GM18858 (cell line): ENCODE data around the gene TESPA1.

Experiments
- ATAC-seq: cut with Tn5 transposase; IDR thresholded peaks from one replicate; pipeline ENCODE4 v1.9.1; 2021; ENCODE audit not compliant: unreplicated experiment

TESPA1 gene, protein sequence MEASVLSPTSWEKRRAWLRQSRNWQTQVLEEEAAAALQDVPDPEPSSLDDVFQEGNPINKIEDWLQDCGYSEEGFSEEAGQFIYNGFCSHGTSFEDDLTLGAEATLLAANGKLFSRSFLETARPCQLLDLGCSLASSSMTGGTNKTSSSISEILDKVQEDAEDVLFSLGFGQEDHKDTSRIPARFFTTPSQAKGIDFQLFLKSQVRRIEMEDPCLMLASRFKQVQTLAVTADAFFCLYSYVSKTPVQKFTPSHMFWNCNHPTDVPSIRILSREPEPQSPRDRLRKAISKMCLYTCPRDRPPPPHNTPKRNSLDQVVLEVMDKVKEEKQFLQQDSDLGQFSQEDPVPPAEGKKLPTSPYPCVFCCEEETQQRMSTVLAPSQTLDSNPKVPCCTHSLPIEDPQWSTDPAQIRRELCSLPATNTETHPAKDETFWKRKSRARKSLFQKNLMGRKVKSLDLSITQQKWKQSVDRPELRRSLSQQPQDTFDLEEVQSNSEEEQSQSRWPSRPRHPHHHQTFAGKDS

DNA sequence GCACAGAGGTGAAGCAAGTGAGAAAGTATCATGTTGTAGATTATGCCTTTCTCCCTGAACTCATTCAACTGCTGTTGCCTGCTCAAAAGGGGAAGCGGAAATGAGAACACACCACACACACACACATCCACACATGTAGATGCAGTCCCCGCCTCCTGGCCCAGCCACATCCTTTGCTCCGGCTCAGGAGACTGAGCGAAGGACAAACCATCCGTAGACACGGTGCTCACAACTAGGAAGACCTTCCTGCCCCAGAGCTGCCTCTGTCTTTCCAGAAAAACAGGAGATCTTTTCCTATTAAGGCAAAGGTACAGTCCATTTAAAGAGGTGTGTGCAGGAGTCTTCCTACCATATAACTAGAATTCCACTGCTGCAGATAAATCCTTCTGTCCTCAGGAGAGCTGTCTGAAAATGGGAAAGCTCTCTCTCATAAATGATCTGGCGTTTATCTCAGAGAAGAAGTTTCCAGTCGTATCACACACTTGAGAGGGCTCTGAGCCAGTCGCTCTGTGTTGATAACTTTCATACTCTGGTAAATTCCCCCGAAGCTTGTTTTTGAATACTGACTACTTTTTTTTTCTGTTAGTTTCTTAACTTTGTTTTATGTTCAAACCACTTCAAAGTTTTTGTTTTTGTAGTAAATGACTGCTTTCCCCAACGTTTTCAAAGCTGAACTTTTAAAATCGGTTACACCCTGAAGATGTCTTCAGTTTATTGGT lies at the start of gene TESPA1:
TESPA1 (minus strand) TSS at position 105 of the 719 bp plus-strand sequence. CDS start 10,200 bp downstream, outside the sequence.
- peak; percentile 87 for ATAC-seq

DNA sequence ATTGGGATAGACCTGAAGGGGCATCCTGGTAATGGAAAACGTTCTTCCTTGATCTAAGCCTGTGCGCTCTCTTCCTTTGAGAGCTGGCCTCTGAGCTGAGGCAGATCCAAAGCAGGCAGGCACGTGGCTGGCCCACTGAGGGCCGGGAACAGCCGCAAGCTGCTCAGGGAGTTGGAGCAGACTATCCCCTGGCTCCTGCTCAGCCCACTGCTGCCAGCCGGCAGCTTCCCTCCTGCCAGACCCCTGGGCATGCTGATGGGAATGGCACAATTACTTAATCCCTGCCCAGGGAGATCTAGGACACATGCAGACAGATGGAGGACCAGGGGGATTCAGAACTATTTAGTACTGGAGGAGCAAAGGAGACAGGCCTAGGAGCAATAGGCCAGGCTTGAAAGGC lies 49.7 kb upstream of the TESPA1 start:
- no peak for ATAC-seq

DNA sequence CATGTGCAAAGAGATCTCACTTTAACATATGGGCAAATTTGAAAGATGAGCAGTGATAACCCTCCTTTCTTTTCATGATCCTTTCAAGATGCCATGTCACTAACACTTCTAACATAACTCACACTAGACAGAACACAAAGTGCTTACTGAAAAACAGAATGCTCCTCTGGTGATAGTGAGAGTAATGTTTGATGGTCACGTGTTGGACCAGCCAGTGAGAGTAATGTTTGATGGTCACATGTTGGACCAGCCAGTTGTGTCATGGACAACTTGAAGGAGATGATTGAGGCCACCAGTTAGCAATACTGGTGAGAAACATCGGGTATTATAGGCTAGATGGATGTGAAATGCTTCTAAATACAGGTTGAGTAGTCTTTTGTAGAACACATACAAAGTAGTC lies 40.9 kb upstream of the TESPA1 start:
- no peak for ATAC-seq

DNA sequence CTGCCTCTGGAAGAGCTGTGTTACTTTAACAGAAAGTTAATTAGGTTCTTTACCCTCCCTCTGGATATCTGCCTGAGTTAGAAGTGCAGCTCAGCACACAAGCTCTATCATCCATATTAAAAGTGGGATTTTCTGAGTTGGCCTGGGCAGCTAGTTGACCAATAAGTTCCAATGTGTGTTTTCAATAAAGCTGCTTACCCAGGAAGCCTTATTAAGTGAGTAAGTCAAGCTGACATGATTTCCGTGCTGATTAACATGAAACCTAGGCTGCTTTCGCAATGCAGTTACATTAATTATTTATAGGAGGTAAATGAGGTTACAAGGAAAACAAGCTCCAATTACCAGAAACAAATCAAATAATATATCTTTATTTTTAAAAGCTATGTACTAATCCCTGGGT lies 40.0 kb upstream of the TESPA1 start:
- ATAC-seq: no peak

DNA sequence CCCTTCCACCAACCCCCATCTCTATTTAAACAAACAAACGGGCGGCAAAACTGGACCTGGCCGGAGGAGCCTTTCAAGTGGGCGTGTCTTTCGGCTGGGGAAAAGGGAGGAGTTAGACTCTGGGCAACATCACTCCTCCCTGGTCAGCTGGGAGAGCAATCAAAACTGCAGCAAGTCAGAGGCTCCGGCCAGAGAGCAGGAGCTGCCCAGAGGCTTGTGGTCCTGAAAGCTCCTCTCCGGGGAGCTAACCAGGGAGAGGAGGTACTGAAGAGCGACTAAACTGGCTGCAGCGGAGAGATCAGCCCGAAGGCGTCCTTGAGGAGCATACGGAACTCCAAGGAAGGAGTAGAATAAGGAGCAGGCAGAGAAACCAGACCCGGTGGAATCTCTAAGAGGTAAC lies 35.2 kb upstream of the TESPA1 start, which contains the start of gene NEUROD4:
NEUROD4 (plus strand) TSS at position 191 of the 400 bp plus-strand sequence. CDS start 6,466 bp downstream, outside the sequence.
- no peak for ATAC-seq

DNA sequence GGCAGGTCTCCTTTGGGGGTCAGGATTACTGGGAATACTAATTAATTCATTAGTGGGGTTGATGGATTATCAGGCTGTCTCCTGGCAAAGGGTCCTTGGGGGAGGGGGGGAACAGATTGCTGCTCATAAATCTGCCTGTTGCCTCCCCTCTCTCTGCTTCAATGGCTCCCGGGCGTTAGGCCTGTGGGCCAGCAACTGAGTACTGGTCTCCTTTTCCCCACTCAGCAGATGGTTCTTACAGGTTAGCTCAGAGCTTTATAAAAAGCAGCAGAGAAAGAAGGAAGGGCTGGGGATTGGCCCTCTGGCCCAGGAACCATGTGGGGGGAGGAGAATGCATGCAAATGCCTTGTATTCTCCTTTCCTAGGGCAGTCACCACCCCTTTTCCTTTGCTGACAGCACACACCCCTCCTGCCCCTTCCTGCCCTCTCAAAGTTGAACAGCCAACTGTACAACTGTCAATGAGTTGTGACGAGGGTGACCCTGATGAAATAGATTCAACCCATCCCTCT lies 32.9 kb upstream of the TESPA1 start:
- no peak for ATAC-seq

DNA sequence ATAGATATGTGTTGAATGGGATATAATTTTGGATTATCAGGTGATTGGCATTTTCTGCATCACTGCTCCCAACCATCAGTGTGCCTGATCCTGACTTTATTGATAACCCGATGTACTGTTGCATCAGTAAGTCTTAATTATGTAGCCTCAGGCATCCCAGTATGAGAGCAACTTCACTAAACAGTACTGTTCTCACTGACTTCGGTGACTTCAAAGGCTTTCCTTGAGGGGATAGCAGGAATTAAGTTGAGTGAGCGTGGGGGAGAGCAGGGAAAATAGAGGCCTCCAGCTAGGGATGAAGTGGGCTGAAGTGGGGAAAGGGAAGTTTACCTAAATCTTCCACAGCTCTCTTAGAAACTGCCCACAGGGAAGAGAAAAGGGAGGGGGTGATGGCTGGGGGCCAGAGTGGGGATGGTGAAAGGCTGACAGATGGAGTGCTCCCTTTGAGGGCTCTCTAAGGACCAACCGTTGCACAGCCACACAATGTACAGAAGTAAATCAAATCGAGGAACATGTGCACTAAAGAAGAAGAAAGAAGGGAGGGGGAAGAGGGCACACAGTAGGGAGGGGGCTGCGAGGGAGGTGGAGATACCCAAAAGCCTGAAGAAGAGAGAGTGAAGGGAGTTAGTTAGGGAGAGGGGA lies 24.5 kb upstream of the TESPA1 start:
- no peak for ATAC-seq

DNA sequence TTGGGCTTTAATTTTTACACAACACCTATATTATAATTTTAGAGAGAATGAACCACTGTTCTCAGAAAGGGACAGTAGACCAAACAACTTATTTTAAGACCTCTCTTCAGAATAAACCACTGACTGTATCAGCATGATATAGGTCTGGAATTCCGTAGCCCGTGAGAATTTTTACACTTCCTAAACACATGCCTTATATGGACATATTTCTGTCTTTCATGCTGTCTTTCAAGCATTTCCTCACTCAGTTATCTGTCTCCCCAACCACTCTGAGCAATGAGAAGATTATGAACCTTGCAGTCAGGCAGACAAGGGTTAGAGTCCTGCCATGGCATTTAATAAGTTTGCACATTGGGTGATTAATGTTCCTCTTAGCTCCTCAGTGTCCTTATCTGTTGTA lies 17.8 kb upstream of the TESPA1 start:
- no peak for ATAC-seq

DNA sequence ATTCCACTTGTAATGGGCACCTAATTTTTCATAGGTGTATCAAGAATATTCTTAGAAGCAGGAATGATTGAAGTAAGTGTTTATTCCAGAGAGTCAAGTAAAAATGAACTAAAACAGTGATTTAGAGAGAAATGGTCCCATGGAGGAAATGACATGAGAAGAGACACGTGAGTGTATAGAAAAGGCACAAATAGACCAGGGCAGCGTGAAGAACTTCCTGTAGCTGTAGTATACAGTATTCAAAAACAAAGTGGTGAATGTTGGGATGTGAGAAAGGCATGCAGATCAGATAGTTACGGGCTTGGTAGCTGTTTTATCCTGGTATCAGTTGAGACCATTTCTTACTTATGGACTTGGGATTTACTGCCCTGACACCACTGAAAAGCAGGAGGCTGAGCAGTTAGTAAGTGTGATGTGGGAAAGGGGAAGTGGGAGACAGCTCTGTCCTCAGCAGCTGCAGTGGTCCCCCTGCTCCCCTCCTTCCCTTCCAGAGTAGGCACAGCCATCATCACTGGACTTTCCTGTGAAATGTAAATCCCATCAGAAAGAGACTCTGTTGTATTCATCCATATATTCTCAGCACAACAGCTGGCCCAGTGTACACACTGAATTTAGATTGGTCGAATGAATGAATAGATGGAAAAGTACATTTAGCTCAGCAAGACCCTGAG lies 16.8 kb upstream of the TESPA1 start:
- ATAC-seq: peak; percentile 49

DNA sequence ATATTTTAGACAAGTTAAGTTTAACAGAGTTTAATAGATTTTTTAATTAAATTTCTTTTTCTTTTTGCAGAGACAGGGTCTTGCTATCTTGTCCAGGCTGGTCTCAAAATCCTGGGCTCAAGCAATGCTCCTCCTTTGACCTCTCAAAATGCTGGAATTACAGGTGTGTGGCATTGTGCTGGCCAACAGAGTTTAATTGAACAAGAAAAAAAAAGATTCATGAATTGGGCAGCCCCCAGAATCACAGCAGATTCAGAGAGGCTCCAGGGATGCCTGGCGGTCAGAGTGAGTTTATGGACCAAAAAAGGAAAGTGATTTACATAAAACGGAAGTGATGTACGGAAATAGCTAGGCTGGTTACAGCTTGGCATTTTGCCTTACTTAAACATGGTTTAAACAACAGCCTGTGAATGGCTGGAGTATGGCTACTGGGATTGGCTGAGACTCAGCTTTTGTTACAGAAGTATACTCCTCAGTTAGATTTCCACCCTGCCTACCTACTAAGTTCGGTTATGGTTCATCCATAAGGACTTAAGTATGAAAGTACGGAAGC lies 14.5 kb upstream of the TESPA1 start:
- no peak for ATAC-seq

DNA sequence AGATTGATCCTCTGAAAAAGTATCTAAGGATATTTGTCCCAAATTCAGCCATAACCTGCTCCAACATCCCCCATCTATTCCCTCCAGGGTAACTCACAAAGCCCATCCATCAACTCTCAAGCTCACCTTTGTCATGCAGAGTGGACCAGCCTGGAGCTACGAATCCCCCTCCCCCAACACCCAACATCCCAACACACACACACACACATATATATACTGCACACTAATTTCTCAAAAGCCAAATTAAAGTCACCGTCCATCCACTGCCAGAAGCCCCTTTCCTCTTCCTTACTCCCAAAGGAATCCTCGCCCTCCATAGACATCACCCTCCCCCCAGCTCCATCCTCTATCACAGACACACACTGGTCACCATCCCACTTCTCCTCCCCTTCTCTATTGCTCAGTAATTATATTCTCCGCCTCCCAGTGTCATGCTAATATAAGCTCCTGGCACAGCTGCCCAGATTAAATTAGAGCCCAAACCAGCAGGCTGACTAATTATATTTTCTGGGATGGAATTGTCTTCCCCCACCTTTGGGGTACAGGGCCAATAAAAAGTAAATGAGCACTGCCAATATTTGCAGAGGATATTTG lies 13.5 kb upstream of the TESPA1 start:
- no peak for ATAC-seq

DNA sequence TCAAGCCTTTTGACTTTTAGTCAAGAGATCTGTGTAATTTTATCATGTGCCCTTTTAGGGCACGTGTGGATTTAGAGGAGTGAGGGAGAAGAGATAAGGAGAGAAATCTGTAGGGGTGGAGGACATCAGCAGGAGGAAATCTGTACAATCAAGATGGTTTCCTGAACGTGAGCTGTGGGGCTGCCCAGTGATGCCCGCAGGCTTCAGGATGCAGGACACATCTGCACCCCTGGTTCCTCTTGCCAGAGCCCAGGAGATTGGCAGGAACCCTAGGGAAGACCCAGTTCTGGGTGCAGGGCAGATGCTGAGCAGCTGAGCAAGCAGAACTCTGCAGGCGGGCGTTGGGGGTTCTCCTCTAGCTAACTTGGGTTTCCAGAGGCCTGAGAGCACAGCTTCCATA lies 11.6 kb upstream of the TESPA1 start:
- no peak for ATAC-seq

DNA sequence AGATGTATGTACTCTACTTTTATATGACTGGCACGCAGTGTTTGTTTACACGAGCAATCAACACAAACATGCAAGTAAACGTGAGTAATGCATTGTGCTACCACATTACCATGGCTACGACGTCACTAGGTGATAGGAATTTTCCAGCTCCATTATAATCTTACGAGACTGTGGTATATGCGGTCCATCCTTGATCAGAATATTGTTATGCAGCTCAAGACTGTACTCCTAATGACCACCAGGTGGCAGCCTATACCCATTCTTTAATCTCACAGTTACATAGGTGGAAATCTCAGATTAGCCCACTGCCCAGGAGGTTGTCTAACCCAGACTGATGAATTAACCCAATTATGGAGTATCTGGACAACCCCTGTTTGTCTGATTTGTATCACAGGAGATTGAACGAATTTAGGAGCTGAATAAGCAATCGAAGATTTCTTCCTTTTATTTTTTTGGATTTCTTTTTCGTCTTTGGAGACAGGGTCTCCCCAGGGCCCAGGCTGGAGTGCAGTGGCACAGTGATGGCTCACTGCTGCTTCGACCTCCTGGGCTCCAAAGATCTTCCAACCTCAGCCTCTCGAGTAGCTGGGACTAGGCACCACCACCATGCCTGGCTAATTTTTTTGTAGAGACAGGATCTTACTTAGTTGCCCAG lies 8.7 kb upstream of the TESPA1 start:
- peak; percentile 49 for ATAC-seq

DNA sequence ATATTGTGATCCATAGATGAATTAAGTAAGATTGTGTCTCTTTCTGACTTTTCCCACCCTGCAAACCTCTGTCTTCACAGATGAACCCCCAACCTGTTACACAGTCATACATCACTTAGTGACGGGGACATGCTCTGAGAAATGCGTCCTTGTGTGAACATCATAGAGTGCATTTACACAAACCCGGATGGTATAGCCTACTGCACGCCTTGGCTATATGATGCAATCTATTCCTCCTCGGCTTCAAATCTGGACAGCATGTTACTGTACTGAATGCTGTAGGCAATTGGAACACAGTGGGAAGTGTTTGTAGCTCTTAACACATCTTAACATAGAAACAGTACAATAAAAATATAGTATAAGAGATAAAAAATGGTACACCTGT lies 7.4 kb upstream of the TESPA1 start:
- peak; percentile 38 for ATAC-seq

DNA sequence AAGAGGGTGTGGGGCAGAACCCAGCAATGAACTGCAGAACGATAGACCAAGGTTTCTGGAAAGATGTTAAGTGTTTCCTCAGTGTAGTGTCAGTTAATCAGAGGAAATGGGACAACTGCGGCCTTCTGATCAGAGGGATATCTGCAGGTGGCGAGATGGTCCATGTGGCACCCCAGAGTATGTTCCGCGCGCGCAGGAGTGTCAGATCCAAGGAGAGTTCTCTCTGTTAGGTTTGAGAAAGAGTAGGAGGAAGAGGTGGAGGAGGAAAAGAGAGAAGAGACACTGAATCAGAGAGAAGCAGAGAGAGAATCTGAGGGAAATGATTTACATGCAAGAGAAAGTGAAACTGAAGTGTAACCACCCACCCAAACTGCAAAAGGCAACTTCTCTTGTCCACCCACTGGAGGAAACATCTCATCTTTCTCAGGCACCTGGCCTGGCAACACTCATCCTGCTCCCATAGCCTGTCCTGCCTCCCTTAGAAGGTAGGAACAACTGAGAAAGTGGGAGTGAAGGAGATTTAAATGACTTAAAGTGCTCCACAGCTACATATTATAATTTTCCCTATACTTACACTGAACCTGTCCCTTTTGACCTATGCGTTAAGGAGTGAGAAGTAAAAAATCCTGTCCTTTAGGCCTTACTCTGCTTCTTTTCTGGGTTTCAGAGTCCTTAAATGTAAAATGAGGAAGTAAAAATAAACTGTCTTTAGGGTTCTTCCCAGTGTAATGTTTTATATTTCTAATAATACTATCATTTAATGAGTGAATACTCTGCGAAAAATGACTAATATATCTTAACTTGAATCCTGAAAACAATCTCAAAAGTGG lies 6.8 kb upstream of the TESPA1 start:
- ATAC-seq: peak; percentile 60

DNA sequence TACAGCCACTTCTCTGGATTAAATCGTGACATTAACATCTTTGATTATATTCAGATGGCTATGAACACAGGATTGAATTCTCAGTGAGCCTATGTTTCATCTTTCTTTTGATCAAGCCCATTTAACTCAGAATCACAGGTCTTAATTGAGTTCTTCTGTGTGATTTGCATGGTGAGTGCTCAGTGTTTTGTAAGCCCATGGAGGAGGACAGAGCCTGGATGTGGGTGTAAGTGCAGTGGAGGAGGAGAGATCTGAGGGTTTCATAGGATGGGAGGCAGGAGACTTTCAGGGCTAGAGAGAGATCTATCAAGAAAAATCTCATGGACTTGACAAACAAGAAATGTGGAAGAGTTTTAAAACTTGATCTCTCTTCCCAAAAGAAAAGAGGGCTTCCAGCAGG lies 5.3 kb upstream of the TESPA1 start:
- ATAC-seq: no peak

DNA sequence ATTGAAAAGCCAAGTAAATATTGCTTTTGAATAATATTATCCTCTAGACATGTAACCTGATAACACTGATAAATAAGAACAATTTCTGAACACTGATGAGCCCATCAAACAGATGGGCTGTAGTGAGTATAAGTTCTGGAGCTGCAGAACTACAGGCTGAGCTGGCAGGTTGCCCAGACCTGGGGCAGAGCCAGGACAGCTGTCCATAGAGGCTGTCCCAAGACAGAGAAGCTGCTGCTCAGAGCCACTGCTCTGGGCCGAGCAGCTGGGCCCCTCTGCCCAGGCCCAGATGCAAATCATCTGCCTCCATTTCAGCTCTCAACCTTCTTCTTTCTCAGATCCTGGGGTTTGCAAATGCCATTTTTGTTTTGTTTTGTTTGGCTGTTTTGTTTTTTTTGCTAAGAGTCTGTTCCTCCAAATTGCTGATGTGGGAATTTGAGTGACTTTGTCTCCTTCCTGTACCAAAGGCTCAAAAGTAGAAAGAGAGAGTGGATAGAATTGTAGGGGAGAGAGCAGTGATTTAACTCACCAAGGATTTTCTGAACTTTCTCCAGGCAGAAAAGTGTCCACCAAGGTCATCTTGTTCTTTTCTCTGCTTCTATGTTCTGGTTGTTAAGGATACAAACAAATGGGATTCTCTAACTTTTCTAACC lies 4.0 kb upstream of the TESPA1 start:
- ATAC-seq: no peak

DNA sequence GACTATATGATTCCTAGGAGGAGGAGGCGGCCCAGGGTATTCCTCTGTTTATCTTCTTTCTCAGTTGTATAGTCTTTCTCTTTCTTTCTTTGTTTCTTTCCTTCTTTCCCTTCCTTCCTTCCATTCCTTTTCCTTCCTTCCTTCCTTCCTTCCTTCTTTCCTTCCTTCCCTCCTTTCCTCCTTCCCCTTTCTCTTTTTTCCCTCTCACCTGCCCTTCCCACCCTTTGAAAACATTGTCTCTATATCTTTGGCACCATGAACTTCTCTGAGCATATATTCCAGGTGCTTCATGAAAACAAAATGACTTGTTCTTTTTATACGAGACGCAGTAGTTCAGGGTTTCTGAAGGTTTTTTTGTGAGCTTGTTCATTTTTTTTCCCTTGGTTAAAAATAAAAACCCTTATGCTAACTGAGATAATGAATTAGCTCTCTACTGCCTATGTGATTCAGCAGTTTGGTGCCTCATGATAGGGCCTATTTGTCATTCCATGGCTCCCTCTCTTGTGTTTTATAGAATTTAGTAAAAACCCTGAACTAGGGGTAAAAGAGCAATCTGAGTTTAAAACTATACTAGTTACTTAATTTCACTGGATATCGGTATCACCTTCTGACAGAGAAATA lies 3.2 kb upstream of the TESPA1 start:
- ATAC-seq: no peak
